H1 (cell line): ENCODE measurements around the gene RNF215. TPM values are rescaled to one million over a fixed set of nuclear protein-coding genes. Genes with fewer than 3 reads are reported as not detected.

Experiments used
- CTCF ChIA-PET: fragments of 300-600 bp; sonication (Branson Sonifier 250); formaldehyde crosslinking; loops from one replicate; lab custom pipeline; 2021; ENCODE audit not compliant: partially characterized antibody; lab: Charles Lee
- POLR2A ChIA-PET: fragments of 300-600 bp; sonication (Branson Sonifier 250); formaldehyde crosslinking; loops from one replicate; lab custom pipeline; 2021; ENCODE audit warnings: inconsistent platforms; ENCODE audit not compliant: partially characterized antibody; lab: Charles Lee
- DNase-seq, 2 experiments: peaks; one replicate each; pipeline versions ENCODE4 v3.0.0 to v3.0.0-alpha.2; 2010 to 2022; ENCODE audit warnings: low spot score in 2 of 2, low read depth in 1 of 2, mixed read lengths in 1 of 2
- FAIRE-seq: peaks from 2 replicates; lab custom pipeline; 2011; peaks lifted over from hg19 to GRCh38; lab: Jason Lieb, UNC
- H2AFZ ChIP-seq: 2 replicates; pipeline ENCODE4 v1.8.1; 2012; ENCODE audit warnings: low read length, inconsistent platforms
- H2AK5ac ChIP-seq: 2 replicates; pipeline ENCODE4 v1.6.1; 2013; ENCODE audit warnings: low read depth, low read length
- H2BK120ac ChIP-seq: replicated peaks from 2 replicates; pipeline ENCODE3; 2013; ENCODE audit warnings: low read depth, low read length, inconsistent platforms
- H2BK12ac ChIP-seq: 2 replicates; pipeline ENCODE4 v1.6.1; 2013; ENCODE audit warnings: low read depth, low read length
- H2BK15ac ChIP-seq: 2 replicates; pipeline ENCODE4 v1.6.1; 2013; ENCODE audit warnings: low read length
- H2BK20ac ChIP-seq: 2 replicates; pipeline ENCODE4 v1.6.1; 2013; ENCODE audit warnings: low read length
- H2BK5ac ChIP-seq: 2 replicates; pipeline ENCODE4 v1.6.1; 2013; ENCODE audit warnings: low read depth, low read length
- H3K14ac ChIP-seq: 2 replicates; pipeline ENCODE4 v1.6.1; 2013; ENCODE audit warnings: inconsistent platforms; ENCODE audit not compliant: insufficient read length
- H3K18ac ChIP-seq: 2 replicates; pipeline ENCODE4 v1.6.1; 2013; ENCODE audit warnings: low read length; ENCODE audit errors: extremely low read depth
- H3K23ac ChIP-seq: 2 replicates; pipeline ENCODE4 v1.6.1; 2013; ENCODE audit warnings: inconsistent platforms; ENCODE audit not compliant: insufficient read length
- H3K23me2 ChIP-seq: 2 replicates; pipeline ENCODE4 v1.6.1; 2013; ENCODE audit warnings: low read depth, low read length
- H3K27ac ChIP-seq: 2 replicates; pipeline ENCODE4 v1.6.1; 2011; ENCODE audit warnings: low read depth, low read length, inconsistent platforms
- H3K27me3 ChIP-seq, 4 experiments: replicated peaks in 1 of 4; 1 replicate in 1 of 4; 2 replicates in 3 of 4; pipeline versions ENCODE4 v1.6.1 to v1.8.1; 2011 to 2013; ENCODE audit warnings: low read length in 3 of 4, mild to moderate bottlenecking in 3 of 4, inconsistent platforms in 2 of 4, mixed read lengths in 2 of 4, moderate library complexity in 1 of 4; ENCODE audit not compliant: control insufficient read depth in 3 of 4, insufficient read depth in 3 of 4; ENCODE audit errors: extremely low read depth in 1 of 4
- H3K36me3 ChIP-seq, 4 experiments: 2 replicates each; pipeline versions ENCODE4 v1.6.1 to v1.8.1; 2011 to 2013; ENCODE audit warnings: mild to moderate bottlenecking in 4 of 4, low read length in 3 of 4, moderate library complexity in 2 of 4, control low read depth in 1 of 4, inconsistent platforms in 1 of 4; ENCODE audit not compliant: insufficient read depth in 4 of 4, control insufficient read depth in 2 of 4
- H3K4ac ChIP-seq: replicated peaks from 2 replicates; pipeline ENCODE3; 2013; ENCODE audit warnings: low read length, low read depth, mixed read lengths, inconsistent platforms; ENCODE audit not compliant: insufficient read length
- H3K4me1 ChIP-seq, 4 experiments: replicated peaks in 1 of 4; 1 replicate in 1 of 4; 2 replicates in 3 of 4; pipeline versions ENCODE4 v1.6.1 to v1.8.1; 2011 to 2013; ENCODE audit warnings: low read length in 3 of 4, inconsistent platforms in 2 of 4, mixed read lengths in 1 of 4; ENCODE audit not compliant: insufficient read depth in 4 of 4, control insufficient read depth in 3 of 4
- H3K4me2 ChIP-seq, 2 experiments: 2 replicates each; pipeline versions ENCODE4 v1.6.1 to v1.8.1; 2011 to 2013; ENCODE audit warnings: low read depth in 2 of 2, low read length in 2 of 2, control low read depth in 1 of 2, inconsistent platforms in 1 of 2, mild to moderate bottlenecking in 1 of 2; ENCODE audit not compliant: insufficient read depth in 1 of 2
- H3K4me3 ChIP-seq, 4 experiments: fragments of 200-600, 300-600 bp in 1 of 4; sonication (generic), shearing (Covaris generic), sonication (Bioruptor Twin) in 1 of 4; 2 replicates each; pipeline versions ENCODE4 v1.5.1 to v1.8.1; 2011 to 2016; ENCODE audit warnings: low read length in 4 of 4, low read depth in 3 of 4, control low read depth in 2 of 4, inconsistent platforms in 2 of 4, mild to moderate bottlenecking in 2 of 4, mixed read lengths in 1 of 4, moderate library complexity in 1 of 4; ENCODE audit not compliant: insufficient read depth in 2 of 4; ENCODE audit errors: extremely low read depth in 1 of 4
- H3K56ac ChIP-seq: replicated peaks from 2 replicates; pipeline ENCODE3; 2013; ENCODE audit warnings: low read depth, mild to moderate bottlenecking, mixed read lengths, low read length, inconsistent platforms; ENCODE audit not compliant: insufficient read length
- H3K79me1 ChIP-seq: 2 replicates; pipeline ENCODE4 v1.6.1; 2013; ENCODE audit warnings: low read depth, low read length, control low read depth
- H3K79me2 ChIP-seq, 2 experiments: 2 replicates each; pipeline versions ENCODE4 v1.6.1 to v1.8.1; 2012 to 2013; ENCODE audit warnings: low read length in 2 of 2, mild to moderate bottlenecking in 2 of 2, inconsistent platforms in 1 of 2; ENCODE audit not compliant: insufficient read depth in 2 of 2, control insufficient read depth in 1 of 2
- H3K9ac ChIP-seq, 4 experiments: replicated peaks in 1 of 4; 1 replicate in 1 of 4; 2 replicates in 3 of 4; pipeline versions ENCODE4 v1.6.1 to v1.8.1; 2011 to 2013; ENCODE audit warnings: low read depth in 3 of 4, low read length in 3 of 4, control low read depth in 2 of 4, mild to moderate bottlenecking in 2 of 4, moderate library complexity in 2 of 4, inconsistent platforms in 1 of 4; ENCODE audit errors: extremely low read depth in 1 of 4
- H3K9me3 ChIP-seq, 2 experiments: 2 replicates each; pipeline versions ENCODE4 v1.6.1 to v1.8.1; 2012 to 2013; ENCODE audit warnings: mild to moderate bottlenecking in 2 of 2, moderate library complexity in 2 of 2, control low read depth in 1 of 2, inconsistent platforms in 1 of 2, low read depth in 1 of 2, low read length in 1 of 2, mixed read lengths in 1 of 2; ENCODE audit not compliant: insufficient read depth in 2 of 2
- H4K20me1 ChIP-seq, 2 experiments: replicated peaks in 1 of 2; 2 replicates each; pipeline versions ENCODE3 to v1.8.1; 2011 to 2013; ENCODE audit warnings: inconsistent platforms in 2 of 2, low read length in 2 of 2, mild to moderate bottlenecking in 1 of 2; ENCODE audit not compliant: insufficient read depth in 2 of 2, control insufficient read depth in 1 of 2
- H4K5ac ChIP-seq: 2 replicates; pipeline ENCODE4 v1.6.1; 2013; ENCODE audit warnings: low read length, low read depth, mixed read lengths, inconsistent platforms; ENCODE audit not compliant: insufficient read length
- H4K8ac ChIP-seq: 2 replicates; pipeline ENCODE4 v1.8.0; 2013; ENCODE audit warnings: mild to moderate bottlenecking, moderate library complexity, low read length, inconsistent platforms; ENCODE audit not compliant: insufficient read depth; ENCODE audit errors: extremely low read depth
- H4K91ac ChIP-seq: replicated peaks from 2 replicates; pipeline ENCODE3; 2013; ENCODE audit warnings: low read length, mixed read lengths, inconsistent platforms; ENCODE audit not compliant: insufficient read length
- ATF3 ChIP-seq: IDR thresholded peaks from 2 replicates; pipeline ENCODE4 v1.6.1; 2011; ENCODE audit warnings: low read depth, mild to moderate bottlenecking, low read length; ENCODE audit not compliant: insufficient read depth
- CBX8 ChIP-seq: fragments of 300-800, 300-1000 bp; sonication (generic); IDR thresholded peaks from 2 replicates; pipeline ENCODE4 v1.7.1; 2016; ENCODE audit warnings: low read depth, low read length, borderline replicate concordance
- CEBPB ChIP-seq: IDR thresholded peaks from 2 replicates; pipeline ENCODE4 v1.6.1; 2012; ENCODE audit warnings: low read depth, low read length
- JUND ChIP-seq: IDR thresholded peaks from 2 replicates; pipeline ENCODE4 v1.6.1; 2011; ENCODE audit warnings: mild to moderate bottlenecking, improper control_type of control experiment, low read length
- KDM5A ChIP-seq: fragments of 200-600 bp; IDR thresholded peaks from 2 replicates; pipeline ENCODE4 v1.7.1; 2012; ENCODE audit warnings: mild to moderate bottlenecking, low read length, inconsistent platforms, mixed read lengths
- RNF2 ChIP-seq: fragments of 200-900, 300-1000 bp; sonication (generic); IDR thresholded peaks from 2 replicates; pipeline ENCODE4 v1.7.1; 2016; ENCODE audit warnings: borderline replicate concordance, low read depth, mild to moderate bottlenecking, antibody characterized with exemption, low read length; ENCODE audit not compliant: poor library complexity, severe bottlenecking; ENCODE audit errors: missing control alignments
- SIN3A ChIP-seq, 2 experiments: IDR thresholded peaks in 1 of 2; conservative IDR thresholded peaks in 1 of 2; 2 replicates each; pipeline ENCODE4 v1.6.1; 2011 to 2012; ENCODE audit warnings: low read length in 2 of 2, improper control_type of control experiment in 1 of 2, low read depth in 1 of 2, mild to moderate bottlenecking in 1 of 2
- SP1 ChIP-seq: IDR thresholded peaks from 2 replicates; pipeline ENCODE4 v1.6.1; 2011; ENCODE audit warnings: low read depth, low read length
- USF2 ChIP-seq: IDR thresholded peaks from 2 replicates; pipeline ENCODE4 v1.6.1; 2011; ENCODE audit warnings: low read length, improper control_type of control experiment
- WGBS, 2 experiments: shearing (Covaris generic) in 1 of 2; methylation state at CpG; one replicate each; pipeline versions ENCODE4 v1.1.6 to v1.1.7; 2013 to 2015; ENCODE audit warnings: low lambda C conversion rate in 2 of 2, mixed read lengths in 2 of 2, inconsistent platforms in 1 of 2, low coverage in 1 of 2, missing lambda C conversion rate in 1 of 2; ENCODE audit not compliant: insufficient replicate concordance in 2 of 2, insufficient coverage in 1 of 2, insufficient read length in 1 of 2; ENCODE audit errors: extremely low coverage in 1 of 2, missing lambda C conversion rate in 1 of 2; 5-methylcytosine and 5-hydroxymethylcytosine counted together
- polyA plus RNA-seq, 7 experiments: library from polyadenylated mRNA; depleted of rRNA in 3 of 7; stranded (reverse) in 5 of 7; unstranded in 2 of 7; fragments of >200 nt in 5 of 7; fragments of 200-250 nt in 2 of 7; gene quantifications; 1 replicate in 5 of 7; 2 replicates in 1 of 7; 4 replicates in 1 of 7; pipeline versions ENCODE4 v1.2.1 to v1.2.3, GENCODE V29; 2011 to 2013; ENCODE audit warnings: missing spikeins in 2 of 7, mixed read lengths in 2 of 7
- total RNA-seq: library from RNA; stranded (reverse); fragmentation: NEBNext Ultra II Directional; extraction: Animal tissue kit (Norgen Biotek cat#: 25700); gene quantifications from 2 replicates; pipeline ENCODE4 v1.2.1, GENCODE V29; 2021

RNF215 gene
- total and polyA plus RNA-seq, 2 of the 8 experiments (the other 6 are each of a cell fraction or from before 2014, with no cell fraction given), result 13.1 to 19.0 TPM

GRCh38 chr22:30340911-30341685 is 46.1 kb downstream of the RNF215 start:
- no peak for FAIRE-seq
- TF ChIP-seq SIN3A (conservative IDR thresholded peaks at IDR 0.05 in 1 of 2, IDR thresholded peaks at IDR 0.05 in 1 of 2; ENCODE audit: low read depth in 1 of 2, low read length in 2 of 2) (no peak), KDM5A (no peak), CEBPB (no peak), CBX8 (no peak), USF2 (no peak), RNF2 (no peak), JUND (no peak), SP1 (no peak), ATF3 (no peak)

More at GRCh38 chr22:30340911-30341685, 46.1 kb downstream of the RNF215 start:
- no peak overlapping the region for H3K56ac ChIP-seq
- no peak overlapping the region for H2BK20ac ChIP-seq
- no peak for DNase-seq
- H3K4me1 ChIP-seq, result no peaks in the 10 kb centered on the region
- H3K9me3 ChIP-seq, result no peaks in the 10 kb centered on the region
- WGBS, 2 experiments, result 81% methylated on average over 10 of the region's 16 CpGs; no CpG with 5 or more reads in 1 of the 2 experiments
- H3K27ac ChIP-seq, result no peak overlapping the region
- H4K5ac ChIP-seq, result no peak overlapping the region
- H3K23ac ChIP-seq, result no peak overlapping the region
- peaks cover 6 to 14% of the 10 kb centered on the region in 2 experiments for H4K20me1 ChIP-seq
- H3K79me2 ChIP-seq, result no peaks in the 10 kb centered on the region
- no peak overlapping the region for H3K4me3 ChIP-seq
- no peak overlapping the region for H3K9ac ChIP-seq
- H3K18ac ChIP-seq, result no peak overlapping the region
- no peaks in the 10 kb centered on the region; the same call in 1 of the 2 replicates for H3K79me1 ChIP-seq
- POLR2A ChIA-PET, result interaction anchor here (0.8 to 2.6 kb wide), 8 partner anchors 9 to 1044 kb away, joined by 3 to 11 read pairs (median 3); partner anchors contain the start of genes CCDC157 and SF3A1
- H2AK5ac ChIP-seq, result no peak overlapping the region
- H2BK15ac ChIP-seq, result no peak overlapping the region
- H4K8ac ChIP-seq, result no peak overlapping the region
- CTCF ChIA-PET, result interaction anchor here (0.6 to 5.4 kb wide), 5 partner anchors 9 to 55 kb away, joined by 3 to 27 read pairs (median 7); partner anchors contain the start of gene CASTOR1
- H3K14ac ChIP-seq, result no peak overlapping the region
- no peak overlapping the region for H2BK5ac ChIP-seq
- no peak overlapping the region for H2BK120ac ChIP-seq
- H3K27me3 ChIP-seq, result no peaks in the 10 kb centered on the region
- no peak overlapping the region for H3K4ac ChIP-seq
- no peak overlapping the region for H2BK12ac ChIP-seq
- H3K23me2 ChIP-seq, result no peaks in the 10 kb centered on the region
- H2AFZ ChIP-seq, result no peak overlapping the region
- peaks cover 50 to 98% (median 95%) of the 10 kb centered on the region in 4 experiments for H3K36me3 ChIP-seq
- H3K4me2 ChIP-seq, result no peak overlapping the region
- no peak overlapping the region for H4K91ac ChIP-seq
